RCC 7860 (cell line): ENCODE measurements around the gene PFDN4.
"Not testable (repeated sequence)": the region's sequence is repeated elsewhere in the genome, so short reads cannot be mapped to it uniquely, and the experiment has no call there.

Experiments
- DNase-seq: peaks from one replicate; pipeline ENCODE4 v3.0.0-alpha.2; 2015; ENCODE audit warnings: low spot score
- FAIRE-seq: peaks from 2 replicates; lab custom pipeline; 2012; peaks lifted over from hg19 to GRCh38; lab: Jason Lieb, UNC

Gene PFDN4

GRCh38 chr20:54223285-54223684 is 15.4 kb downstream of the PFDN4 start:
- FAIRE-seq (no peak), DNase-seq (no peak)

- FAIRE-seq = no peak
- DNase-seq = no peak
Measured at GRCh38 chr20:54223751-54224150, 15.9 kb downstream of the PFDN4 start.

- FAIRE-seq, DNase-seq: not testable (repeated sequence)
Measured at GRCh38 chr20:54224642-54225041, 16.8 kb downstream of the PFDN4 start.

GRCh38 chr20:54227241-54227640 is 19.4 kb downstream of the PFDN4 start:
- FAIRE-seq = no peak

GRCh38 chr20:54227751-54228150 is 19.9 kb downstream of the PFDN4 start:
- FAIRE-seq = no peak
- no peak for DNase-seq

More at GRCh38 chr20:54227241-54227640, 19.4 kb downstream of the PFDN4 start:
- DNase-seq = no peak

GRCh38 chr20:54228841-54229240 is 21.0 kb downstream of the PFDN4 start:
- FAIRE-seq (no peak), DNase-seq (no peak)

- no peak for FAIRE-seq
- no peak for DNase-seq
Measured at GRCh38 chr20:54229566-54230160, 21.8 kb downstream of the PFDN4 start.

GRCh38 chr20:54231036-54231435 is 23.1 kb downstream of the PFDN4 start:
- no peak for DNase-seq
- no peak for FAIRE-seq

GRCh38 chr20:54234991-54235390 is 27.1 kb downstream of the PFDN4 start:
- no peak for DNase-seq
- FAIRE-seq = no peak

- no peak for DNase-seq
- FAIRE-seq = no peak
Measured at GRCh38 chr20:54237116-54237943, 29.4 kb downstream of the PFDN4 start.

- no peak for FAIRE-seq
- no peak for DNase-seq
Measured at GRCh38 chr20:54244113-54244512, 36.2 kb downstream of the PFDN4 start.

GRCh38 chr20:54248705-54249104 is 40.8 kb downstream of the PFDN4 start:
- not testable (repeated sequence) for DNase-seq, FAIRE-seq

- FAIRE-seq = no peak
Measured at GRCh38 chr20:54250691-54251090, 42.8 kb downstream of the PFDN4 start.

GRCh38 chr20:54251096-54251495 is 43.2 kb downstream of the PFDN4 start:
- DNase-seq = no peak
- no peak for FAIRE-seq

More at GRCh38 chr20:54250691-54251090, 42.8 kb downstream of the PFDN4 start:
- no peak for DNase-seq

GRCh38 chr20:54254596-54254995 is 46.7 kb downstream of the PFDN4 start:
- FAIRE-seq = no peak

GRCh38 chr20:54255157-54255556 is 47.3 kb downstream of the PFDN4 start:
- DNase-seq (no peak), FAIRE-seq (no peak)

More at GRCh38 chr20:54254596-54254995, 46.7 kb downstream of the PFDN4 start:
- DNase-seq = no peak

- FAIRE-seq = no peak
- no peak for DNase-seq
Measured at GRCh38 chr20:54256202-54256601, 48.3 kb downstream of the PFDN4 start.

- no peak for FAIRE-seq
- DNase-seq = no peak
Measured at GRCh38 chr20:54257071-54257816, 49.4 kb downstream of the PFDN4 start.

GRCh38 chr20:54260116-54260515 is 52.2 kb downstream of the PFDN4 start:
- DNase-seq = no peak
- peak; percentile 34 for FAIRE-seq

- FAIRE-seq (no peak), DNase-seq (no peak)
Measured at GRCh38 chr20:54262671-54263070, 54.8 kb downstream of the PFDN4 start.

- DNase-seq (no peak), FAIRE-seq (no peak)
Measured at GRCh38 chr20:54263116-54263690, 55.3 kb downstream of the PFDN4 start.
